K562 (cell line): ENCODE measurements around the gene KCNK1. TPM values are rescaled to one million over a fixed set of nuclear protein-coding genes. Genes with fewer than 3 reads are reported as not detected.
A peak's percentile ranks its signal among the peaks of the same experiment; 100 is the strongest.

ENCODE experiments used
- ATAC-seq: fragments of 200-7000 bp; cut with Tn5 transposase; 3 replicates; pipeline ENCODE4 v1.9.1; 2020; ENCODE audit warnings: moderate library complexity
- BruUV-seq: library from RNA; stranded (reverse); fragments of 400-500 nt; replicated peaks from 2 replicates; lab custom pipeline; 2021; lab: Mats Ljungman, UMichigan
- CTCF ChIA-PET: fragments of 300-600 bp; formaldehyde crosslinking; extraction: SDS; loops from one replicate; lab custom pipeline; 2021; ENCODE audit warnings: low intra/inter-chr PET ratio; lab: Yijun Ruan, JAX
- POLR2A ChIA-PET: fragments of 300-600, 350-650 bp; sonication (Branson Sonifier 250); formaldehyde crosslinking; extraction: SDS; loops from one replicate; lab custom pipeline; 2021; ENCODE audit warnings: antibody characterized with exemption, inconsistent platforms; lab: Yijun Ruan, JAX
- DNase-seq, 4 experiments: peaks; one replicate each; pipeline versions ENCODE4 v3.0.0 to v3.0.0-alpha.2; 2011 to 2018; ENCODE audit warnings: low spot score in 3 of 4, mixed read lengths in 3 of 4; ENCODE audit errors: extremely low read depth in 1 of 4
- FAIRE-seq: peaks from 2 replicates; lab custom pipeline; 2011; peaks lifted over from hg19 to GRCh38; lab: Jason Lieb, UNC
- H2AFZ ChIP-seq: 2 replicates; pipeline ENCODE4 v1.6.0; 2011; ENCODE audit warnings: low read depth, low read length, control low read depth, inconsistent platforms
- H3K27ac ChIP-seq: fragments of 200-600 bp; 3 replicates; pipeline ENCODE4 v1.8.0; 2011; ENCODE audit warnings: low read depth, mild to moderate bottlenecking, control low read depth, inconsistent platforms, low read length, moderate library complexity, mixed read lengths; ENCODE audit errors: extremely low read depth
- H3K27me3 ChIP-seq, 2 experiments: fragments of 300-600 bp in 1 of 2; 2 replicates in 1 of 2; 3 replicates in 1 of 2; pipeline versions ENCODE4 v1.6.0 to v1.8.0; 2011; ENCODE audit warnings: inconsistent platforms in 2 of 2, low read length in 2 of 2, mild to moderate bottlenecking in 1 of 2, mixed read lengths in 1 of 2, moderate library complexity in 1 of 2; ENCODE audit not compliant: control insufficient read depth in 2 of 2, insufficient read depth in 2 of 2
- H3K36me3 ChIP-seq: fragments of 300-600 bp; 3 replicates; pipeline ENCODE4 v1.8.0; 2011; ENCODE audit warnings: mild to moderate bottlenecking, low read length, inconsistent platforms; ENCODE audit not compliant: control insufficient read depth, insufficient read depth
- H3K4me1 ChIP-seq, 2 experiments: fragments of 200-600 bp in 1 of 2; replicated peaks in 1 of 2; 2 replicates in 1 of 2; 3 replicates in 1 of 2; pipeline versions ENCODE4 v1.5.1 to v1.8.0; 2011; ENCODE audit warnings: inconsistent platforms in 2 of 2, low read length in 2 of 2, mild to moderate bottlenecking in 1 of 2, mixed read lengths in 1 of 2, moderate library complexity in 1 of 2; ENCODE audit not compliant: control insufficient read depth in 2 of 2, insufficient read depth in 2 of 2
- H3K4me2 ChIP-seq: 2 replicates; pipeline ENCODE4 v1.6.1; 2011; ENCODE audit warnings: low read length, control low read depth, inconsistent platforms, mixed read lengths; ENCODE audit not compliant: insufficient read depth
- H3K4me3 ChIP-seq: fragments of 200-600 bp; sonication (generic), shearing (Covaris generic); 2 replicates; pipeline ENCODE4 v1.5.1; 2016; ENCODE audit warnings: control low read depth, inconsistent platforms
- H3K79me2 ChIP-seq: fragments of 200-600 bp; 3 replicates; pipeline ENCODE4 v1.8.0; 2011; ENCODE audit warnings: low read length, inconsistent platforms; ENCODE audit not compliant: control insufficient read depth, insufficient read depth
- H3K9ac ChIP-seq, 2 experiments: 2 replicates each; pipeline versions ENCODE4 v1.6.0 to v1.6.1; 2011; ENCODE audit warnings: low read depth in 2 of 2, low read length in 2 of 2, control low read depth in 1 of 2, inconsistent platforms in 1 of 2, mild to moderate bottlenecking in 1 of 2, mixed read lengths in 1 of 2; ENCODE audit not compliant: insufficient read depth in 1 of 2
- H3K9me1 ChIP-seq: one replicate; pipeline ENCODE4 v1.6.0; 2011; ENCODE audit warnings: inconsistent platforms, mild to moderate bottlenecking, low read length, moderate library complexity; ENCODE audit not compliant: control insufficient read depth, insufficient read depth
- H3K9me3 ChIP-seq: replicated peaks from 2 replicates; pipeline ENCODE4 v1.5.1; 2011; ENCODE audit warnings: low read depth, low read length, inconsistent platforms; ENCODE audit not compliant: control insufficient read depth, insufficient read depth
- H4K20me1 ChIP-seq: replicated peaks from 2 replicates; pipeline ENCODE4 v1.6.1; 2011; ENCODE audit warnings: low read length, inconsistent platforms, mixed read lengths; ENCODE audit not compliant: control insufficient read depth, insufficient read depth
- ARNT ChIP-seq, 2 experiments: fragments of 450-650 bp; IDR thresholded peaks; 2 replicates each; pipeline ENCODE4 v1.6.1; 2016; ENCODE audit warnings: mild to moderate bottlenecking in 1 of 2
- FOSL1 ChIP-seq: fragments of 200-800 bp; sonication (Bioruptor generic); conservative IDR thresholded peaks from 2 replicates; pipeline ENCODE4 v1.6.1; 2016; ENCODE audit warnings: missing genetic modification characterization, missing compliant biosample characterization
- JUND ChIP-seq, 2 experiments: IDR thresholded peaks; 2 replicates in 1 of 2; 3 replicates in 1 of 2; pipeline ENCODE4 v1.6.1; 2011; ENCODE audit warnings: borderline replicate concordance in 2 of 2, low read depth in 2 of 2, low read length in 2 of 2, improper control_type of control experiment in 1 of 2, missing biosample characterization in 1 of 2, missing genetic modification characterization in 1 of 2, missing genetic modification reagents in 1 of 2
- POLR2AphosphoS2 ChIP-seq: IDR thresholded peaks from 2 replicates; pipeline ENCODE4 v1.6.1; 2012; ENCODE audit warnings: low read length, improper control_type of control experiment
- ZNF263 ChIP-seq: sonication (generic); formaldehyde crosslinking; IDR thresholded peaks from 2 replicates; pipeline ENCODE4 v1.8.0; 2022; ENCODE audit warnings: mild to moderate bottlenecking, missing genetic modification reagents, borderline replicate concordance
- ZSCAN29 ChIP-seq: fragments of 450-650 bp; IDR thresholded peaks from 2 replicates; pipeline ENCODE4 v1.6.1; 2017
- WGBS: fragments of 100-300 bp; shearing (Covaris generic); methylation state at CpG from one replicate; pipeline ENCODE4 v1.1.6; 2016; ENCODE audit warnings: low coverage, mixed read lengths; ENCODE audit not compliant: insufficient coverage; ENCODE audit errors: missing lambda C conversion rate; 5-methylcytosine and 5-hydroxymethylcytosine counted together
- in situ Hi-C: fragments of 300-500 bp; cut with MboI; formaldehyde crosslinking; loops from 4 replicates; pipeline ENCODE4 v1.15.0; 2018; ENCODE audit warnings: inconsistent platforms, mixed read lengths
- intact Hi-C: fragments of 100-400 bp; cut with micrococcal nuclease; formaldehyde crosslinking; loops from 2 replicates; pipeline ENCODE4 v1.14.2; 2022
- polyA plus RNA-seq, 8 experiments: library from polyadenylated mRNA; depleted of rRNA in 4 of 8; stranded (reverse) in 5 of 8; unstranded in 3 of 8; fragments of >200 nt; fragmentation: Nextera tagmentation in 2 of 8; fragmentation: Illumina TruSeq in 1 of 8; extraction: Ambion mirVana in 2 of 8; extraction: Trizol in 1 of 8; gene quantifications; 2 replicates each; pipeline versions ENCODE4 v1.2.1 to v1.2.3, GENCODE V29; 2011 to 2014; ENCODE audit warnings: inconsistent platforms in 1 of 8, missing spikeins in 1 of 8
- total RNA-seq, 7 experiments: library from RNA; depleted of rRNA in 6 of 7; stranded (reverse); fragments of >200 nt in 6 of 7; fragmentation: Illumina TruSeq in 2 of 7; extraction: Trizol in 2 of 7; gene quantifications; 2 replicates each; pipeline versions ENCODE4 v1.2.1 to v1.2.3, GENCODE V29; 2011 to 2021; ENCODE audit warnings: low replicate concordance in 1 of 7
- TF ChIP-seq, protein P1 (sequence below), 2 experiments: IDR thresholded peaks; 2 replicates each; pipeline ENCODE4 v1.6.1; 2011; ENCODE audit warnings: borderline replicate concordance in 1 of 2, control low read depth in 1 of 2, low read depth in 1 of 2, low read length in 1 of 2, mild to moderate bottlenecking in 1 of 2, mixed read lengths in 1 of 2, moderate library complexity in 1 of 2; ENCODE audit not compliant: insufficient read depth in 1 of 2, insufficient read length in 1 of 2, poor library complexity in 1 of 2, severe bottlenecking in 1 of 2; ENCODE audit errors: extremely low read depth in 1 of 2
- TF ChIP-seq, protein P2 (sequence below), 2 experiments: fragments of 450-650 bp in 1 of 2; sonication (generic) in 1 of 2; formaldehyde crosslinking in 1 of 2; IDR thresholded peaks in 1 of 2; conservative IDR thresholded peaks in 1 of 2; 2 replicates each; pipeline versions ENCODE4 v1.6.1 to v1.8.1; 2016 to 2023; ENCODE audit warnings: mild to moderate bottlenecking in 2 of 2, moderate library complexity in 2 of 2, inconsistent platforms in 1 of 2, missing genetic modification reagents in 1 of 2

KCNK1 gene
- total and polyA plus RNA-seq, 9 of the 15 experiments (the other 6 are each of a cell fraction or from before 2014, with no cell fraction given), result 3.1 to 22.7 (median 6.0) TPM

DNA sequence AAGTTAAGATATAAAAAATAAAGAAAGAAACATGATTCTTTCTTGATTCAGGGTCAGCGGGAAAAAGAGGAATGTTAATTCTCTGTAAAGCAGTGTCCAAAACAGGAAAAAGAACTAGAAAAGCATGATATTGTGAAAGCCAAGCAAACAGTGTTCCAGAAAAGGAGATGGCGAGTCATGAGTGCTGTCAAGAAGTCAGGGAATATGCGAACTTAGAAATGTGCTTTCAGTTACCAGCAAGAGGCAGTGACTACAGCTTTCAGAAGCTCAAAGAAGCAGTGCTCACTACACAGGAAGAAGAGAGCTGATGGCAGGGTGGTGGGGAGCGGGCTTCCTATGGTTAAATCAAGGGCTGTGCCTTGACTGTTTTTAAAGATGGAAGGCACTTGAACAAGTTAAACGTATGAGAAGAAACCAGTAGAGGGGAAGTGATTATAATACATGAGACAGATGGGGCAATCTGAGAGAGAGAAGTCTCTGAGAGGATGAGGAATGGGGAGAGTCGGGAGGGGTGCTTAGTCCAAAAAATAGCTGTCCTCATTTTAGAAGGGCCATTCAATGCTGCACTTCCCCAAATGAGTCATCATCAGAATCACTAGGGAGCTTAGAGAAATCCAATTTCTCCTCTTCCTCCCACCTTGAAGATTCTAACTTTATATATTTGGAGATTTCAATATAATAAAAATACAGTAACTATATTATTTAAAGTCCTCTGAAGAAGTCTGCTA is 90.4 kb downstream of the KCNK1 start:
- in situ Hi-C loops, result no loop called here
- no peak for ATAC-seq
- peak; percentile 11 for FAIRE-seq
- TF ChIP-seq, protein P1, sequence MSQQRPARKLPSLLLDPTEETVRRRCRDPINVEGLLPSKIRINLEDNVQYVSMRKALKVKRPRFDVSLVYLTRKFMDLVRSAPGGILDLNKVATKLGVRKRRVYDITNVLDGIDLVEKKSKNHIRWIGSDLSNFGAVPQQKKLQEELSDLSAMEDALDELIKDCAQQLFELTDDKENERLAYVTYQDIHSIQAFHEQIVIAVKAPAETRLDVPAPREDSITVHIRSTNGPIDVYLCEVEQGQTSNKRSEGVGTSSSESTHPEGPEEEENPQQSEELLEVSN (IDR thresholded peaks at IDR 0.05; ENCODE audit: borderline replicate concordance in 1 of 2, extremely low read depth in 1 of 2, insufficient read depth in 1 of 2, insufficient read length in 1 of 2, low read depth in 1 of 2, low read length in 1 of 2, poor library complexity in 1 of 2, severe bottlenecking in 1 of 2), result no peak
- TF ChIP-seq ZSCAN29 (no peak), JUND (IDR thresholded peaks at IDR 0.05; ENCODE audit: borderline replicate concordance, low read depth, low read length) (peak; percentile 72; the same call in 1 of the 2 replicates), JUND (tag; IDR thresholded peaks at IDR 0.05; ENCODE audit: borderline replicate concordance, low read depth, low read length) (peak; percentile 76; the same call in 2 of the 3 replicates), ARNT (IDR thresholded peaks at IDR 0.05) (peak in 1 of 2 experiments; percentile 66; a peak in 1 of 4 replicates), ZNF263 (CRISPR knock-in tag) (no peak), POLR2AphosphoS2 (no peak), FOSL1 (tag) (peak; percentile 76)
- TF ChIP-seq, protein P2, sequence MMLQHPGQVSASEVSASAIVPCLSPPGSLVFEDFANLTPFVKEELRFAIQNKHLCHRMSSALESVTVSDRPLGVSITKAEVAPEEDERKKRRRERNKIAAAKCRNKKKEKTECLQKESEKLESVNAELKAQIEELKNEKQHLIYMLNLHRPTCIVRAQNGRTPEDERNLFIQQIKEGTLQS (IDR thresholded peaks at IDR 0.05), result peak; percentile 70
- TF ChIP-seq, protein P2 (CRISPR knock-in tag; conservative IDR thresholded peaks at IDR 0.05), result no peak

More for the DNA sequence above, 90.4 kb downstream of the KCNK1 start:
- CTCF ChIA-PET, result no interaction called here
- intact Hi-C loops, result loop anchor here (10.0 kb wide), 1 partner anchor 200 kb away; the partner anchor contains the start of gene SLC35F3
- Histone ChIP-seq H3K4me3 (no peak overlapping the region), H3K27me3 (no peaks in the 10 kb centered on the region), H3K9ac (no peak overlapping the region), H3K36me3 (no peaks in the 10 kb centered on the region), H3K27ac (no peak overlapping the region), H3K79me2 (no peaks in the 10 kb centered on the region), H3K4me1 (peaks cover 7 to 39% of the 10 kb centered on the region in 2 experiments; a peak in 4 of 5 replicates), H2AFZ (peak overlapping the region; percentile 77), H3K9me3 (0 out of 2 replicates have a peak, but pooled peaks cover 3% of the 10 kb centered on the region), H4K20me1 (no peaks in the 10 kb centered on the region), H3K4me2 (0 out of 2 replicates have a peak overlapping the region, but pooled peaks have one; percentile 7), H3K9me1 (no peaks in the 10 kb centered on the region)
- BruUV-seq, result no TSS peak
- POLR2A ChIA-PET, result no interaction called here
- DNase-seq, result peak in 1 of 4 experiments; percentile 30
- 41% methylated on average over 6 of the region's 6 CpGs for WGBS
